Mucosa of descending colon (tissue), 3 donors: ENCODE data around the gene DNAH8. TPM values are rescaled to one million over a fixed set of nuclear protein-coding genes. Genes with fewer than 3 reads are reported as not detected.

Experiments
- ATAC-seq: fragments of 200-7000 bp; cut with Tn5 transposase; one replicate; pipeline ENCODE4 v1.9.1; 2020; ENCODE audit warnings: mild to moderate bottlenecking, moderate library complexity
- DNase-seq, 3 donors: peaks; one replicate each; pipeline ENCODE4 v3.0.0-alpha.2; 2020
- H3K36me3 ChIP-seq: fragments of 200-600 bp; one replicate; pipeline ENCODE4 v1.8.0; 2021; ENCODE audit warnings: low read depth, mild to moderate bottlenecking
- H3K4me1 ChIP-seq: fragments of 200-600 bp; one replicate; pipeline ENCODE4 v1.8.0; 2021; ENCODE audit warnings: low read depth, mild to moderate bottlenecking
- H3K4me3 ChIP-seq: fragments of 200-600 bp; one replicate; pipeline ENCODE4 v1.8.0; 2021; ENCODE audit warnings: mild to moderate bottlenecking
- H3K9me3 ChIP-seq: fragments of 200-600 bp; one replicate; pipeline ENCODE4 v1.8.0; 2021; ENCODE audit warnings: mild to moderate bottlenecking
- CTCF ChIP-seq: fragments of 200-600 bp; IDR thresholded peaks from one replicate; pipeline ENCODE4 v1.8.0; 2022; ENCODE audit warnings: antibody characterized with exemption, mild to moderate bottlenecking
- intact Hi-C, 2 donors: fragments of 100-400 bp; cut with DNase I in 1 of 2; cut with micrococcal nuclease in 1 of 2; formaldehyde crosslinking; loops; one replicate each; pipeline versions ENCODE4 v1.11.0 to v1.11.1; 2022; cut with DNase I, micrococcal nuclease
- total RNA-seq, 3 donors: library from RNA; stranded (reverse); fragmentation: NEBNext Ultra II Directional in 2 of 3; extraction: Animal tissue kit (Norgen Biotek cat#: 25700) in 2 of 3; gene quantifications; one replicate each; pipeline versions ENCODE4 v1.2.1 to v1.2.4, GENCODE V29; 2021 to 2023
- donor health status: DM: no; HTN: no; CAD: no; lungs with moderate emphysema.
- donor health status: DM: no; HTN: no; CAD: no.
- donor health status: DM: no; HTN: yes; CAD: no.

Gene DNAH8
- total RNA-seq, 3 donors from 2014 or later = 0.03 TPM; not detected in 1

DNA sequence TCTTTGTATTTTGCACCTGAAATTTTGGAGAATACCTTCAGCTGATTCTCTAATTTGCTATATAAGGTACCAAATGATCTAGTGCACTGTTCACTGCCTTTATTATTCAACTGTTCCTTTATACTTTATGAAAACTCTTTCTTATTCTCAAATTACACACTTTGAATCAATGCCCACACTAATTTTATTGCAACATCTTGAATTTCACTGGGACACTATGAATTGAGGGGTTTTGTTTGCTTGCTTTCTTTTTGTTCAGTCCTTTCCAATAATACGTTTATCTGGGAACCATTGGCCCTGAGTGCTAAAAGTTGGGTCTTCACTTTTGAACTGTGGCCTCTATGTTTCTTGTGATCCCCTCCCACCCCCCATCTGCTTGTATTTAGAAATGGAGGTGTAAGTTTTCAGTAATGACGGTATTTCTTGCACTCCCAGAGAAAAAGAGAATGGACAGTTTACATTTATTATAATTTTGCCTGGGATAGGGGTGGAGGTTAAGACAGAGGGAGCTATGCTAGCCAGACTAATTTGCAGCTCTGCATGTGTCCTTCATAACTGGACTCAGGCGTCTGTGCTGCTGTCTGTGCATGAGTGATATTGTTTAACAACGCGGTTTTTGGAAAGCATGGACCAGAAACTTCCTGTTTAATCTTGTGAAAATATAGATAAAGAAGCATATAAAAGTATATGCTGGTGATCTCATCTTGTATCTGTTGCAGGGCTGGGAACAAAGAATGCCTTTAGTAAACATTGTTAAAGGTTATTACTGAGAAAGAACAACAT is 98.1 kb downstream of the DNAH8 start:
- ATAC-seq (peak; percentile 54), DNase-seq (no peak)
- Histone ChIP-seq H3K4me1 (peaks cover 3% of the 10 kb centered on the region), H3K36me3 (no peaks in the 10 kb centered on the region), H3K9me3 (no peaks in the 10 kb centered on the region), H3K4me3 (no peak overlapping the region)
- no peak for TF ChIP-seq CTCF
- intact Hi-C loops = no loop called here

DNA sequence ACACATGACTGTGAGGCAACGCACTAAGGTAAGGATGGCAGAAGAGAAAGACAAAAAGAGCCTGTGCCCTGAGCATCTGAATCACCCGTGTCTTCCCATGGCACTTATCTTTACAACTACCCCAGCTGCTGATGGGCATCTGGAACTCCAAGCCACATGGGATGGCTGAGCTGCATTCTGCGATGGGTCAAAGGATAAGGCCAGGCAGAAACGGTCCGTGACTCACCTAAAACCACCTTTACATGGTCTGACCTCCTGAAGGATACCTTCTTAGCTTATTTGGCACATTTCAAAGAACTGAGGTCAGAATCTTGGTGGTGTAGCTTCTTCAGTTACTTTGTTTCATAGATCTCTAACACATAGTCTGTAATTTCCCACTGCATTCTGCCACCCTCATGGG is 99.7 kb downstream of the DNAH8 start:
- TF ChIP-seq CTCF = no peak
- intact Hi-C loops = no loop called here
- no peak for DNase-seq
- no peak overlapping the region for H3K4me3 ChIP-seq
- no peaks in the 10 kb centered on the region for H3K9me3 ChIP-seq
- H3K36me3 ChIP-seq = no peaks in the 10 kb centered on the region
- H3K4me1 ChIP-seq = peaks cover 3% of the 10 kb centered on the region
- ATAC-seq = no peak

GRCh38 chr6:38815250-38815649 is 100.1 kb downstream of the DNAH8 start:
- peaks cover 3% of the 10 kb centered on the region for H3K4me1 ChIP-seq
- no peak for TF ChIP-seq CTCF
- ATAC-seq (no peak), DNase-seq (no peak)
- no peak overlapping the region for H3K4me3 ChIP-seq
- intact Hi-C loops = no loop called here
- H3K36me3 ChIP-seq = no peaks in the 10 kb centered on the region
- H3K9me3 ChIP-seq = no peaks in the 10 kb centered on the region

DNA sequence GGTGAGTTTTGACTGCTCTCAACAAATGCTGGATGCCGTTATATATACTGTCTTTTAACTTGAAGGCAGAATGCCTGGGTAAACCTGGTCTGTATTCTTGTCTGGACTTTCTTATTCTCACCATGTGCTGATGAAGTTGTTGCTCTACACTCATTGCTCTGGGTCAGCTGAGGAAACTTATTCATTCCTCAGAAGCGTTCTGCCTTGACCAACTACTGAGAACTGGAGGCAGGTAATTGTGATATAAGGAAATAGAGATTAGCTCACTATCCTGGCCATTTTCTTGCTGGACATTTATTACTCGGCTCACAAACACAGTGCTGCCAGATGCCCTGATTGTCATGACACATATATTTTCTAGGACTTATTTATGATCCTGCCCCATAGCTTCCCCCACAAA is 103.6 kb downstream of the DNAH8 start:
- Histone ChIP-seq H3K9me3 (no peaks in the 10 kb centered on the region), H3K4me3 (no peak overlapping the region), H3K36me3 (no peaks in the 10 kb centered on the region), H3K4me1 (no peaks in the 10 kb centered on the region)
- intact Hi-C loops = no loop called here
- TF ChIP-seq CTCF = no peak
- DNase-seq (no peak), ATAC-seq (no peak)

DNA sequence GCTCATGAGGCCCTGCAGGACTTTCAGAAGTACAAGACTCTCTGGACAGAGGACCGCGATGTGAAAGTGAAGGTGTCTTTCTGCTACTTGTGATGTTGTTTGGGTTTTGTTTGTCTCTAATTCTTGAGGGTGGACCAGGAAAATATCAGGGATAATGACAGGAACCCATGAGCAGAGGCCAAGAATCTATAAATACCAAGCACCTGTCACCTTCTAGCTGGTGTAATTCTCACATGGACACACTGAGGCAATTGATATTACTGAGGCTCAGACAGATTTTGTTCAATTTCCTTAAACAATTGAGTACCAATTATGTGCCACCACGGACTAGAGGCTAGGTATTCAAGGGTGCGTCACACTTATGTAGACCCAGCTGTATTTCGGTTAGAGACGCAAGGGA is 107.9 kb downstream of the DNAH8 start:
- no peaks in the 10 kb centered on the region for H3K4me1 ChIP-seq
- intact Hi-C loops = no loop called here
- no peak for TF ChIP-seq CTCF
- H3K4me3 ChIP-seq = no peak overlapping the region
- no peaks in the 10 kb centered on the region for H3K36me3 ChIP-seq
- ATAC-seq (no peak), DNase-seq (no peak)
- H3K9me3 ChIP-seq = no peaks in the 10 kb centered on the region
